ENCODE results near the gene ELF1. TPM values are rescaled to one million over a fixed set of nuclear protein-coding genes. Genes with fewer than 3 reads are reported as not detected.

The ELF1 gene
- total RNA-seq, 3 donors from 2014 or later (not counting 1 experiment from before 2014, with no cell fraction given), result 174 to 216 (median 193) TPM

DNA sequence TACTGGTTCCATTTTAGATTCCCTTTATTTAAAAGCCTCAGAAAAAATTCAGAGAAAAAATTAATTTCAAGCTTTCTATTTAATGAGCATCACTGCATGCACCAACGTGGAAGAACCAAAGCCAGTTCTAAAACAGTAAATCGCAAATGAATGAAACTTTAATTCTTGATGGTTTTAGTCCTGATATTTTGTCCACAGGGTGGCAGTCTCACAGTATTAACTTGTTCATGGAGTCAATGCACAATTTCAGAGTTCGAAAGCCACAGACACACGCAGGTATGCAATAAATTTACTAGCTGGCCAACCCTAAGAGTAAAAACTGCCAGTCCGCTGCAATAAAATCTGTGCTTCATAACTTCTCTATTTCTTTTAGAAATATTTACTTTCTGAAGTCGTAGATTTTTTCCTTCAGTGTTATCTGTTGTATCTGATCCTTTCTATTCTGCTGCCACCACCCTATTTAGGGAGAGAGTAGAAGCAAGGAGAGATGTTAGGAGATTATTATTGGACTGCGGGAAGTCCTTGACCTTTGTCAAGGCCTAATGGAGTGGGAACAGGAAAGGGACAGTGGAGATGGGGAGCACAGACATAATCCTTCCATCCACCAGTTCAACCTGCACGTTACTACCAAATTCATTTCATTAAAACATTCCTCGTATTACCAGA is 35.2 kb upstream of the ELF1 start:
- Histone ChIP-seq H3K9me3 (ENCODE audit: control insufficient read depth, insufficient read depth, low read length) (no peaks in the 10 kb centered on the region), H3K27me3 (ENCODE audit: control insufficient read depth, insufficient read depth, low read length) (no peaks in the 10 kb centered on the region), H3K4me1 (ENCODE audit: control insufficient read depth, insufficient read depth, low read length) (peaks cover 3% of the 10 kb centered on the region), H3K36me3 (ENCODE audit: control insufficient read depth, insufficient read depth, low read length) (no peaks in the 10 kb centered on the region), H3K27ac (ENCODE audit: low read length) (no peak overlapping the region), H3K4me3 (ENCODE audit: low read length) (no peak overlapping the region)
- DNase-seq, result peak in 1 of 2 donors; percentile 82
- intact Hi-C loops (cut with micrococcal nuclease), result loop anchor here (1.0 to 2.0 kb wide), 2 partner anchors 168 to 1056 kb away; no protein-coding TSS in a partner anchor
- Mint-ChIP-seq H3K27ac (no peak overlapping the region), H3K36me3 (no peaks in the 10 kb centered on the region), H3K4me1 (peaks cover 16 to 40% of the 10 kb centered on the region in 2 donors), H3K9me3 (no peaks in the 10 kb centered on the region), H3K27me3 (ENCODE audit: low read depth in 2 of 2) (no peaks in the 10 kb centered on the region), H3K4me3 (no peak overlapping the region)
- WGBS (ENCODE audit: insufficient coverage), result 45% methylated on average over 7 of the region's 9 CpGs
- TF ChIP-seq, protein P1, sequence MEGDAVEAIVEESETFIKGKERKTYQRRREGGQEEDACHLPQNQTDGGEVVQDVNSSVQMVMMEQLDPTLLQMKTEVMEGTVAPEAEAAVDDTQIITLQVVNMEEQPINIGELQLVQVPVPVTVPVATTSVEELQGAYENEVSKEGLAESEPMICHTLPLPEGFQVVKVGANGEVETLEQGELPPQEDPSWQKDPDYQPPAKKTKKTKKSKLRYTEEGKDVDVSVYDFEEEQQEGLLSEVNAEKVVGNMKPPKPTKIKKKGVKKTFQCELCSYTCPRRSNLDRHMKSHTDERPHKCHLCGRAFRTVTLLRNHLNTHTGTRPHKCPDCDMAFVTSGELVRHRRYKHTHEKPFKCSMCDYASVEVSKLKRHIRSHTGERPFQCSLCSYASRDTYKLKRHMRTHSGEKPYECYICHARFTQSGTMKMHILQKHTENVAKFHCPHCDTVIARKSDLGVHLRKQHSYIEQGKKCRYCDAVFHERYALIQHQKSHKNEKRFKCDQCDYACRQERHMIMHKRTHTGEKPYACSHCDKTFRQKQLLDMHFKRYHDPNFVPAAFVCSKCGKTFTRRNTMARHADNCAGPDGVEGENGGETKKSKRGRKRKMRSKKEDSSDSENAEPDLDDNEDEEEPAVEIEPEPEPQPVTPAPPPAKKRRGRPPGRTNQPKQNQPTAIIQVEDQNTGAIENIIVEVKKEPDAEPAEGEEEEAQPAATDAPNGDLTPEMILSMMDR (IDR thresholded peaks at IDR 0.05), result peak; percentile 67
- ATAC-seq, result peak; percentile 71 to 76 (median 75)

DNA sequence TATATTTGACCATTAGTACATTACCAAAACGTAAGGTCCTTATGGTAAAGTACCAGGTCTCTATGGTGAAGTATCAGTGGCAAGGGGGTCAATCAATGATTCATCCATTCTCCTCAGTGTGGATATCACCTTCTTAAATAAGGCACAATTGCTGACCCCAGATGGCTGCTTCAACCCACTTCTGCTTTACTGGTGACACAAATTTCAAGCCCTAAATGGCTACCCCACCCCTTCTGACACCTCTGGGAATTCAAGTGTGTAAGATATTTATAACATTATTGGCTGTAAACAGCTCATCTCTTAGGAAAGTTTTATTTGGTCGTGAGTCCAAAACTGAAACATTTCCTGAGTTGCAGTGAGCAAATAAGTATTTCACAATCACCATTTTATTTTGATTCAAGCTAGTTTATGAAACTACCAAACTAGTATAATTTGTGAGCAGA is 34.3 kb upstream of the ELF1 start:
- no peak overlapping the region for H3K27ac Mint-ChIP-seq
- 67% methylated on average over 1 of the region's 2 CpGs for WGBS (ENCODE audit: insufficient coverage)

DNA sequence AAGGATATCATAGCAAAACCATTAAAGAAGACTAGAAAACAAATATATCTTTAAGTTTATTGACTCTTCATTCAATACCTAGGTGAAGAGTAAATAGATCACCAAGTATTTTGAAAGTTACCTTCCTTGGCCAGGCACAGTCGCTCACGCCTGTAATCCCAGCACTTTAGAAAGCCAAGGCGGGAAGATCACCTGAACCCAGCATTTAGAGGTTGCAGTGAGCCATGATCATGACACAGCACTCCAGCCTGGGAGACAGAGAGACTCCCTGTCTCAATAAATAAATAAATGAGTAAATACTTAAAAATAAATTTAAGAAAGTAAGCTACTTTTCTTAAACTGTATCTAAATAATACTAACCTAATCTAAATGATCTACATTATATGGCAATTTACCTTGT is 33.3 kb upstream of the ELF1 start:
- H3K27me3 Mint-ChIP-seq (ENCODE audit: low read depth in 2 of 2), result no peaks in the 10 kb centered on the region
- no peaks in the 10 kb centered on the region for H3K36me3 Mint-ChIP-seq
- Histone ChIP-seq H3K4me3 (ENCODE audit: low read length) (no peak overlapping the region), H3K4me1 (ENCODE audit: control insufficient read depth, insufficient read depth, low read length) (peaks cover 3% of the 10 kb centered on the region), H3K27ac (ENCODE audit: low read length) (no peak overlapping the region), H3K27me3 (ENCODE audit: control insufficient read depth, insufficient read depth, low read length) (no peaks in the 10 kb centered on the region), H3K36me3 (ENCODE audit: control insufficient read depth, insufficient read depth, low read length) (no peaks in the 10 kb centered on the region), H3K9me3 (ENCODE audit: control insufficient read depth, insufficient read depth, low read length) (no peaks in the 10 kb centered on the region)
- intact Hi-C loops (cut with micrococcal nuclease), result no loop called here
- ATAC-seq (no peak), DNase-seq (no peak)
- H3K4me3 Mint-ChIP-seq, result no peak overlapping the region
- WGBS (ENCODE audit: insufficient coverage), result 95% methylated on average over 3 of the region's 3 CpGs
- H3K4me1 Mint-ChIP-seq, result peaks cover 18 to 32% of the 10 kb centered on the region in 2 donors
- TF ChIP-seq, protein P1 (IDR thresholded peaks at IDR 0.05), result no peak
- H3K27ac Mint-ChIP-seq, result no peak overlapping the region
- H3K9me3 Mint-ChIP-seq, result no peaks in the 10 kb centered on the region

More for the DNA sequence above, 34.3 kb upstream of the ELF1 start:
- Mint-ChIP-seq H3K36me3 (no peaks in the 10 kb centered on the region), H3K4me3 (no peak overlapping the region), H3K9me3 (no peaks in the 10 kb centered on the region), H3K27me3 (ENCODE audit: low read depth in 2 of 2) (no peaks in the 10 kb centered on the region), H3K4me1 (peaks cover 18 to 38% of the 10 kb centered on the region in 2 donors)
- ATAC-seq, result peak; percentile 21 to 62 (median 50)
- DNase-seq, result peak in 1 of 2 donors; percentile 19
- no peaks in the 10 kb centered on the region for H3K36me3 ChIP-seq (ENCODE audit: control insufficient read depth, insufficient read depth, low read length)
- no peaks in the 10 kb centered on the region for H3K27me3 ChIP-seq (ENCODE audit: control insufficient read depth, insufficient read depth, low read length)
- H3K27ac ChIP-seq (ENCODE audit: low read length), result no peak overlapping the region
- no peaks in the 10 kb centered on the region for H3K9me3 ChIP-seq (ENCODE audit: control insufficient read depth, insufficient read depth, low read length)
- no peak overlapping the region for H3K4me3 ChIP-seq (ENCODE audit: low read length)
- TF ChIP-seq, protein P1 (IDR thresholded peaks at IDR 0.05), result no peak
- intact Hi-C loops (cut with micrococcal nuclease), result no loop called here
- H3K4me1 ChIP-seq (ENCODE audit: control insufficient read depth, insufficient read depth, low read length), result peaks cover 3% of the 10 kb centered on the region

Measured in natural killer cell (primary cell).